Osteoblast (primary cell): ENCODE data around the gene EXTL2. TPM values are rescaled to one million over a fixed set of nuclear protein-coding genes. Genes with fewer than 3 reads are reported as not detected.
A peak's percentile ranks its signal among the peaks of the same experiment; 100 is the strongest.
"Not testable (repeated sequence)": the region's sequence is repeated elsewhere in the genome, so short reads cannot be mapped to it uniquely, and the experiment has no call there.

Experiments
- DNase-seq: peaks from one replicate; pipeline ENCODE4 v3.0.0; 2011; ENCODE audit warnings: low spot score, mixed read lengths; ENCODE audit not compliant: insufficient read length; ENCODE audit errors: missing footprints
- H2AFZ ChIP-seq: 2 replicates; pipeline ENCODE4 v1.6.0; 2011; ENCODE audit warnings: mild to moderate bottlenecking, low read length
- H3K27ac ChIP-seq: 2 replicates; pipeline ENCODE4 v1.5.1; 2011; ENCODE audit warnings: mild to moderate bottlenecking, low read depth, low read length, moderate library complexity
- H3K27me3 ChIP-seq: 2 replicates; pipeline ENCODE4 v1.6.0; 2012; ENCODE audit warnings: mild to moderate bottlenecking, control low read depth, inconsistent platforms, low read length, moderate library complexity; ENCODE audit not compliant: insufficient read depth
- H3K36me3 ChIP-seq: 2 replicates; pipeline ENCODE4 v1.5.1; 2011; ENCODE audit warnings: mild to moderate bottlenecking, low read length, control low read depth, moderate library complexity; ENCODE audit not compliant: insufficient read depth
- H3K4me1 ChIP-seq: 2 replicates; pipeline ENCODE4 v1.5.1; 2011; ENCODE audit warnings: mild to moderate bottlenecking, low read length, control low read depth, moderate library complexity; ENCODE audit not compliant: insufficient read depth
- H3K4me2 ChIP-seq: 2 replicates; pipeline ENCODE4 v1.6.0; 2011; ENCODE audit warnings: mild to moderate bottlenecking, low read length; ENCODE audit not compliant: insufficient read depth
- H3K4me3 ChIP-seq: fragments of 200-600 bp; sonication (generic); 3 replicates; pipeline ENCODE4 v1.5.1; 2012; ENCODE audit warnings: mild to moderate bottlenecking, low read length, inconsistent platforms; ENCODE audit not compliant: insufficient read depth
- H3K79me2 ChIP-seq: 2 replicates; pipeline ENCODE4 v1.6.0; 2012; ENCODE audit warnings: mild to moderate bottlenecking, low read length, control low read depth, inconsistent platforms; ENCODE audit not compliant: insufficient read depth
- H3K9me3 ChIP-seq: 2 replicates; pipeline ENCODE4 v1.5.1; 2011; ENCODE audit warnings: low read depth, low read length, control low read depth
- H4K20me1 ChIP-seq: 2 replicates; pipeline ENCODE4 v1.6.0; 2012; ENCODE audit warnings: mild to moderate bottlenecking, low read length, control low read depth; ENCODE audit not compliant: insufficient read depth
- CTCF ChIP-seq: IDR thresholded peaks from 2 replicates; pipeline ENCODE4 v1.5.1; 2011; ENCODE audit warnings: mild to moderate bottlenecking, low read depth, low read length, moderate library complexity; ENCODE audit errors: extremely low read depth
- total RNA-seq: library from RNA; depleted of rRNA; stranded (reverse); fragments of >200 nt; gene quantifications from 2 replicates; pipeline ENCODE4 v1.2.3, GENCODE V29; 2012

The EXTL2 gene
- total RNA-seq, 1 donor = 36.2 TPM

GRCh38 chr1:100852976-100853375 is 41.7 kb downstream of the EXTL2 start:
- Histone ChIP-seq H3K4me3 (no peak overlapping the region), H3K27ac (no peak overlapping the region), H2AFZ (no peak overlapping the region), H4K20me1 (no peaks in the 10 kb centered on the region), H3K36me3 (no peaks in the 10 kb centered on the region), H3K9me3 (no peaks in the 10 kb centered on the region), H3K4me2 (no peak overlapping the region), H3K4me1 (peaks cover 21% of the 10 kb centered on the region), H3K27me3 (no peaks in the 10 kb centered on the region), H3K79me2 (no peaks in the 10 kb centered on the region)
- TF ChIP-seq CTCF = no peak
- DNase-seq = no peak

DNA sequence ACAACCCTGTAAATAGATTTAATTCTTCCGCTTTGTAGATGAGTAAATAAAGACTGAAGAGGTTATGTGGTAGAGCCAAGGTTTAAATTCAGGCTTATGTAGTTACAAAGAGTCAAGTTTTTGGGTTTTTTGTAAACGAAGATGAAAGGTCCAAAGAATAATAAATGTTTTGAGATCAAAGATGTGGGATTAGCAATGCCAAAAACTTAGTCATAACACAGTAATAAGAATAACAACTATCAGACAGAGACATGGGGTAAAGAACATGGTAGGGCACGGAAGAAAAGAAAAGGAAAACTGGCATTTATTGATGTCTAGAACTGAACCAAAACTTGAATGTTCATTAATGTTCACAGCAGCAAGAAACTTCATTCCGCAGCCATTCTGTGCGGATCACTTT is 42.9 kb downstream of the EXTL2 start:
- H3K27me3 ChIP-seq = no peaks in the 10 kb centered on the region
- DNase-seq = no peak
- H3K4me2 ChIP-seq = peak overlapping the region; percentile 50
- no peaks in the 10 kb centered on the region for H3K36me3 ChIP-seq
- H3K4me3 ChIP-seq = no peak overlapping the region
- H3K27ac ChIP-seq = peak overlapping the region; percentile 25
- H2AFZ ChIP-seq = peak overlapping the region; percentile 73
- TF ChIP-seq CTCF = no peak
- H4K20me1 ChIP-seq = no peaks in the 10 kb centered on the region
- no peaks in the 10 kb centered on the region for H3K9me3 ChIP-seq
- H3K4me1 ChIP-seq = peaks cover 25% of the 10 kb centered on the region
- H3K79me2 ChIP-seq = no peaks in the 10 kb centered on the region

- TF ChIP-seq CTCF = no peak
- H3K4me2 ChIP-seq = peak overlapping the region; percentile 83
- H3K4me1 ChIP-seq = peaks cover 19% of the 10 kb centered on the region
- peak overlapping the region; percentile 82 for H2AFZ ChIP-seq
- no peaks in the 10 kb centered on the region for H3K36me3 ChIP-seq
- H3K4me3 ChIP-seq = peak overlapping the region; percentile 58
- peak overlapping the region; percentile 21 for H3K27ac ChIP-seq
- no peaks in the 10 kb centered on the region for H4K20me1 ChIP-seq
- H3K27me3 ChIP-seq = no peaks in the 10 kb centered on the region
- DNase-seq = no peak
- no peaks in the 10 kb centered on the region for H3K79me2 ChIP-seq
- H3K9me3 ChIP-seq = no peaks in the 10 kb centered on the region
Measured at GRCh38 chr1:100847361-100848082, 47.1 kb downstream of the EXTL2 start.

GRCh38 chr1:100843160-100843559 is 51.5 kb downstream of the EXTL2 start:
- H3K36me3 ChIP-seq, H3K27ac ChIP-seq, DNase-seq, H2AFZ ChIP-seq, H3K27me3 ChIP-seq, H4K20me1 ChIP-seq, H3K4me1 ChIP-seq, H3K79me2 ChIP-seq, H3K4me3 ChIP-seq, H3K9me3 ChIP-seq, H3K4me2 ChIP-seq: not testable (repeated sequence)
